ENCODE data around the gene DGKQ.
A peak's percentile ranks its signal among the peaks of the same experiment; 100 is the strongest.

DGKQ gene

DNA sequence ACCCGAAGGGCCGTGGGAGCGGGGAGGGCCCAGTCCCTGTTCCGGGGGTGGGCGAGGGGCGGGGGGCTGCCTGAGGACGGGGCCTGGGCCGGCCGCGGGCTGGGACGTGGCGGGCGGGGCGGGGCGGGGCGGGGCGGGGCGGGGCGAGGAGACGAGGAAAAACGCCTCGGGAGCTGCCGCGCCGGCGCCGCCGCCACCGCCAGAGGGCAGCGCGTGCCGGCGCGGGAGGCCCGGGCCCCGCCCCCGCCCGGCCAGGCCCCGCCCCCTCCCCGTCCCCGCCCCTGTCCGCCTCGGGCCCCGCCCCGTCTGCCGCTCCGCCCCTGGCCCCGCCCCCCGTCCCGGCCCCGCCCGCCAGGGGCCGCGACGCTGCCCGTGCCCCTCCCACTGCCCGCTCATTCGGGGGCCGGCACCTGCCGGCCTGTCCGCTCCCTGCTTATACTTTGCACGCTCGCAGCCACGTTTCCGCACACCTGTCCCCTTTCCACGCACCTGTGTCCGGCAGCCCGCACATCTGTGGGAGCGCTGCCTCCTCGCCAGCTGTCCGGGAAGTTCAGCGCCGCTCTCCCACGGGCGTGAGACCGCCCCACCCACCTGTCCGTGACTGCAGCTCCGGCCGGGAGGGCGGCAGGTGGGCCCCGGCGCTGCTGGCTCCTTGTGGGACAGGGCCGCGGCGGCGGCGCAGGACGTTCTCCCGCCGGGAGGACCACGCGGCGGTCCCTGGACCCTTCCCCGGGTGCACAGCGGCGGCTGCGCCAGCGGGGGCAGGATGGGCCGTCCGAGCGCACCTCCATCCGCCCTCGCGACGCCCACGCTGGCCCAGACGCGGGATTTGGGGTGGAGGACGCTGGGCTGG is 36.4 kb upstream of the DGKQ start:
- H3K27me3 ChIP-seq (ENCODE audit: control insufficient read depth, insufficient read depth, low read length, poor library complexity, severe bottlenecking): peaks cover 83% of the 10 kb centered on the region
- no peaks in the 10 kb centered on the region for H3K36me3 ChIP-seq (ENCODE audit: control insufficient read depth, insufficient read depth, low read length)
- WGBS, 2 experiments: 1 to 2% methylated on average over 109 of the region's 109 CpGs
- H3K27ac ChIP-seq (ENCODE audit: insufficient read depth, low read depth, low read length, poor library complexity, severe bottlenecking): no peak overlapping the region
- H3K9me3 ChIP-seq (ENCODE audit: control insufficient read depth, low read length): no peaks in the 10 kb centered on the region
- peak overlapping the region; percentile 47 for H3K4me3 ChIP-seq (ENCODE audit: insufficient read depth, low read depth, low read length)
- peaks cover 11% of the 10 kb centered on the region for H3K4me1 ChIP-seq (ENCODE audit: control insufficient read depth, insufficient read depth, low read length)

DNA sequence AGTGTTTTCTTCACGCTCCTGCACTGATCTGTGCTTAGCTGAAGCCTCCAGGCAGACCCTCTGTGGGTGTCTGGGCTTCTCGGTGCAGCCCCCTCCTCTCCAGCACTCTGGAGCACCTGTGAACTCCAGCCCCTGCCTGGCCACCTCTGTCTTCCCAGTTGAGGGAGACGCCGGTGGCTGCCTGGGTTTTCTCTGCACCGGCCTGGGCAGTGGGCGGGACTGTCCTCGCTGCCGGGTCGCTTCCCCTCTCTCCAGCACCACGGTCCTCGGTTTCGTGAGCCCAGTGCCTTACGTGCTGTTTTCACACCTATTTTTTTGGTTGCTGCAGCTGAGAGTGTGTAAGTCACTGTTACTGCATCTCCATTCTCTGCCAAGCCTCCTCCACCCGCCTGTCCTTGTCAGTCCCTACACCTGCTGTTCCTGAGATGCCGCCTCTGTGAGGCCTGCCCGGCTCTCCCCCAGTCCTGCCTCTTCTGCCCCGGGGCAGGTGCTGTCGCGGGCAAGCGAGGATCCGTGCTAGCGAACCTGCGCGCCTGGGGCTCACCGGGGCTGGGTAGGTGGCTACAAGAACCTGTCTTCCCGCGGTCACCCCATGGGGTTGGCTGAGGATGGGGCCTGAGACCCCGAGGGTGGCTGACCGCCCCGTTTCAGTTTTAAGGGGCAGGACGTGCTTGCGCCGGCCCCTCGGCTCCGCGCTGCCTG is 35.6 kb upstream of the DGKQ start:
- no peaks in the 10 kb centered on the region for H3K9me3 ChIP-seq (ENCODE audit: control insufficient read depth, low read length)
- WGBS, 2 experiments: 8% methylated on average over 36 of the region's 36 CpGs
- no peaks in the 10 kb centered on the region for H3K36me3 ChIP-seq (ENCODE audit: control insufficient read depth, insufficient read depth, low read length)
- H3K4me3 ChIP-seq (ENCODE audit: insufficient read depth, low read depth, low read length): peak overlapping the region; percentile 47
- H3K27ac ChIP-seq (ENCODE audit: insufficient read depth, low read depth, low read length, poor library complexity, severe bottlenecking): no peak overlapping the region
- peaks cover 4% of the 10 kb centered on the region for H3K4me1 ChIP-seq (ENCODE audit: control insufficient read depth, insufficient read depth, low read length)
- H3K27me3 ChIP-seq (ENCODE audit: control insufficient read depth, insufficient read depth, low read length, poor library complexity, severe bottlenecking): peaks cover 91% of the 10 kb centered on the region

GRCh38 chr4:1006856-1007255 is 33.5 kb upstream of the DGKQ start:
- no peaks in the 10 kb centered on the region for H3K9me3 ChIP-seq (ENCODE audit: control insufficient read depth, low read length)
- no peak overlapping the region for H3K4me3 ChIP-seq (ENCODE audit: insufficient read depth, low read depth, low read length)
- H3K4me1 ChIP-seq (ENCODE audit: control insufficient read depth, insufficient read depth, low read length): peaks cover 4% of the 10 kb centered on the region
- H3K27ac ChIP-seq (ENCODE audit: insufficient read depth, low read depth, low read length, poor library complexity, severe bottlenecking): no peak overlapping the region
- H3K27me3 ChIP-seq (ENCODE audit: control insufficient read depth, insufficient read depth, low read length, poor library complexity, severe bottlenecking): peaks cover 92% of the 10 kb centered on the region
- H3K36me3 ChIP-seq (ENCODE audit: control insufficient read depth, insufficient read depth, low read length): no peaks in the 10 kb centered on the region
- WGBS, 2 experiments: 83 to 84% methylated on average over 5 of the region's 5 CpGs

GRCh38 chr4:1004557-1005485 is 31.5 kb upstream of the DGKQ start:
- no peaks in the 10 kb centered on the region for H3K36me3 ChIP-seq (ENCODE audit: control insufficient read depth, insufficient read depth, low read length)
- H3K27me3 ChIP-seq (ENCODE audit: control insufficient read depth, insufficient read depth, low read length, poor library complexity, severe bottlenecking): peaks cover 98% of the 10 kb centered on the region
- no peak overlapping the region for H3K4me3 ChIP-seq (ENCODE audit: insufficient read depth, low read depth, low read length)
- no peaks in the 10 kb centered on the region for H3K4me1 ChIP-seq (ENCODE audit: control insufficient read depth, insufficient read depth, low read length)
- H3K27ac ChIP-seq (ENCODE audit: insufficient read depth, low read depth, low read length, poor library complexity, severe bottlenecking): no peak overlapping the region
- no peaks in the 10 kb centered on the region for H3K9me3 ChIP-seq (ENCODE audit: control insufficient read depth, low read length)
- 86% methylated on average over 25 of the region's 25 CpGs for WGBS, 2 experiments

DNA sequence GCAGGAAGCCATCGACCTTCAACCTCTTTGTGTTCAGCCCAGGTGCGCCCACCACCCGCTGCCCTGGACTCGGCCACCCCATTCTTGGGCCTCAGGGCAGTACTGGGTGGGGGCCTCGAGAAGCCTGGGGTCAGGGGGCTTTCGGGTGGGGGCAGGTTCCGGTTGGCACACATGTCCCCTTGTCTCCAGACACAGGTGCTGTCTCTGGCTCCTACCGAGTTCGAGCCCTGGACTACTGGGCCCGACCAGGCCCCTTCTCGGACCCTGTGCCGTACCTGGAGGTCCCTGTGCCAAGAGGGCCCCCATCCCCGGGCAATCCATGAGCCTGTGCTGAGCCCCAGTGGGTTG is 30.7 kb upstream of the DGKQ start:
- 88 to 89% methylated on average over 13 of the region's 13 CpGs for WGBS, 2 experiments
- H3K27me3 ChIP-seq (ENCODE audit: control insufficient read depth, insufficient read depth, low read length, poor library complexity, severe bottlenecking): peaks cover 100% of the 10 kb centered on the region
- no peaks in the 10 kb centered on the region for H3K36me3 ChIP-seq (ENCODE audit: control insufficient read depth, insufficient read depth, low read length)
- no peak overlapping the region for H3K4me3 ChIP-seq (ENCODE audit: insufficient read depth, low read depth, low read length)
- H3K4me1 ChIP-seq (ENCODE audit: control insufficient read depth, insufficient read depth, low read length): no peaks in the 10 kb centered on the region
- no peak overlapping the region for H3K27ac ChIP-seq (ENCODE audit: insufficient read depth, low read depth, low read length, poor library complexity, severe bottlenecking)
- no peaks in the 10 kb centered on the region for H3K9me3 ChIP-seq (ENCODE audit: control insufficient read depth, low read length)

GRCh38 chr4:1003271-1004070 is 30.1 kb upstream of the DGKQ start:
- H3K27me3 ChIP-seq (ENCODE audit: control insufficient read depth, insufficient read depth, low read length, poor library complexity, severe bottlenecking): peaks cover 100% of the 10 kb centered on the region
- no peak overlapping the region for H3K27ac ChIP-seq (ENCODE audit: insufficient read depth, low read depth, low read length, poor library complexity, severe bottlenecking)
- peak overlapping the region; percentile 5 for H3K4me3 ChIP-seq (ENCODE audit: insufficient read depth, low read depth, low read length)

GRCh38 chr4:1002631-1003251 is 29.4 kb upstream of the DGKQ start:
- Histone ChIP-seq H3K27ac (ENCODE audit: insufficient read depth, low read depth, low read length, poor library complexity, severe bottlenecking) (no peak overlapping the region), H3K4me1 (ENCODE audit: control insufficient read depth, insufficient read depth, low read length) (no peaks in the 10 kb centered on the region), H3K36me3 (ENCODE audit: control insufficient read depth, insufficient read depth, low read length) (no peaks in the 10 kb centered on the region), H3K4me3 (ENCODE audit: insufficient read depth, low read depth, low read length) (peak overlapping the region; percentile 5), H3K27me3 (ENCODE audit: control insufficient read depth, insufficient read depth, low read length, poor library complexity, severe bottlenecking) (peaks cover 100% of the 10 kb centered on the region), H3K9me3 (ENCODE audit: control insufficient read depth, low read length) (no peaks in the 10 kb centered on the region)
- WGBS, 2 experiments: 6% methylated on average over 75 of the region's 75 CpGs

More at GRCh38 chr4:1003271-1004070, 30.1 kb upstream of the DGKQ start:
- Histone ChIP-seq H3K36me3 (ENCODE audit: control insufficient read depth, insufficient read depth, low read length) (no peaks in the 10 kb centered on the region), H3K4me1 (ENCODE audit: control insufficient read depth, insufficient read depth, low read length) (no peaks in the 10 kb centered on the region), H3K9me3 (ENCODE audit: control insufficient read depth, low read length) (no peaks in the 10 kb centered on the region)
- 32 to 33% methylated on average over 63 of the region's 63 CpGs for WGBS, 2 experiments

GRCh38 chr4:1002131-1002630 is 28.8 kb upstream of the DGKQ start:
- Histone ChIP-seq H3K4me1 (ENCODE audit: control insufficient read depth, insufficient read depth, low read length) (no peaks in the 10 kb centered on the region), H3K27ac (ENCODE audit: insufficient read depth, low read depth, low read length, poor library complexity, severe bottlenecking) (no peak overlapping the region), H3K4me3 (ENCODE audit: insufficient read depth, low read depth, low read length) (no peak overlapping the region), H3K27me3 (ENCODE audit: control insufficient read depth, insufficient read depth, low read length, poor library complexity, severe bottlenecking) (peaks cover 100% of the 10 kb centered on the region), H3K36me3 (ENCODE audit: control insufficient read depth, insufficient read depth, low read length) (no peaks in the 10 kb centered on the region), H3K9me3 (ENCODE audit: control insufficient read depth, low read length) (no peaks in the 10 kb centered on the region)
- 9 to 11% methylated on average over 54 of the region's 54 CpGs for WGBS, 2 experiments

GRCh38 chr4:1001561-1002130 is 28.3 kb upstream of the DGKQ start:
- Histone ChIP-seq H3K27ac (ENCODE audit: insufficient read depth, low read depth, low read length, poor library complexity, severe bottlenecking) (no peak overlapping the region), H3K4me3 (ENCODE audit: insufficient read depth, low read depth, low read length) (no peak overlapping the region), H3K4me1 (ENCODE audit: control insufficient read depth, insufficient read depth, low read length) (no peaks in the 10 kb centered on the region), H3K27me3 (ENCODE audit: control insufficient read depth, insufficient read depth, low read length, poor library complexity, severe bottlenecking) (peaks cover 100% of the 10 kb centered on the region), H3K9me3 (ENCODE audit: control insufficient read depth, low read length) (no peaks in the 10 kb centered on the region), H3K36me3 (ENCODE audit: control insufficient read depth, insufficient read depth, low read length) (no peaks in the 10 kb centered on the region)
- 61 to 64% methylated on average over 48 of the region's 48 CpGs for WGBS, 2 experiments

All from ectodermal cell (in vitro differentiated cells).